ENCODE data around the gene CYP2U1.

The CYP2U1 gene

GRCh38 chr4:107977966-107978705, 46.8 kb downstream of the CYP2U1 start:
- Histone ChIP-seq H3K27me3 (ENCODE audit: control insufficient read depth in 1 of 2, insufficient read depth in 2 of 2, low read length in 2 of 2) (no peaks in the 10 kb centered on the region), H3K36me3 (ENCODE audit: control insufficient read depth in 1 of 2, insufficient read depth in 2 of 2, low read length in 2 of 2) (no peaks in the 10 kb centered on the region), H3K27ac (ENCODE audit: low read depth, low read length) (no peak overlapping the region), H3K9me3 (ENCODE audit: control insufficient read depth in 1 of 2, low read length in 2 of 2) (no peaks in the 10 kb centered on the region), H3K4me1 (ENCODE audit: control insufficient read depth in 1 of 2, insufficient read depth in 2 of 2, low read length in 2 of 2) (no peaks in the 10 kb centered on the region), H3K4me3 (ENCODE audit: low read depth in 1 of 2, low read length in 2 of 2) (no peak overlapping the region), H3K9ac (ENCODE audit: low read depth in 1 of 2, low read length in 2 of 2) (no peak overlapping the region)

- Histone ChIP-seq H3K27ac (ENCODE audit: low read depth, low read length) (no peak overlapping the region), H3K9me3 (ENCODE audit: control insufficient read depth in 1 of 2, low read length in 2 of 2) (no peaks in the 10 kb centered on the region), H3K4me1 (ENCODE audit: control insufficient read depth in 1 of 2, insufficient read depth in 2 of 2, low read length in 2 of 2) (no peaks in the 10 kb centered on the region), H3K9ac (ENCODE audit: low read depth in 1 of 2, low read length in 2 of 2) (no peak overlapping the region), H3K36me3 (ENCODE audit: control insufficient read depth in 1 of 2, insufficient read depth in 2 of 2, low read length in 2 of 2) (no peaks in the 10 kb centered on the region), H3K27me3 (ENCODE audit: control insufficient read depth in 1 of 2, insufficient read depth in 2 of 2, low read length in 2 of 2) (no peaks in the 10 kb centered on the region), H3K4me3 (ENCODE audit: low read depth in 1 of 2, low read length in 2 of 2) (no peak overlapping the region)
Measured at GRCh38 chr4:107978716-107979451, 47.5 kb downstream of the CYP2U1 start.

- H3K4me1 ChIP-seq (ENCODE audit: control insufficient read depth in 1 of 2, insufficient read depth in 2 of 2, low read length in 2 of 2) = peaks cover 17 to 35% of the 10 kb centered on the region in 2 donors
- H3K27me3 ChIP-seq (ENCODE audit: control insufficient read depth in 1 of 2, insufficient read depth in 2 of 2, low read length in 2 of 2) = no peaks in the 10 kb centered on the region
- peak overlapping the region; percentile 78 to 89 for H3K4me3 ChIP-seq (ENCODE audit: low read depth in 1 of 2, low read length in 2 of 2)
- H3K9ac ChIP-seq (ENCODE audit: low read depth in 1 of 2, low read length in 2 of 2) = peak overlapping the region in 1 of 2 donors; percentile 1
- no peak overlapping the region for H3K27ac ChIP-seq (ENCODE audit: low read depth, low read length)
- H3K36me3 ChIP-seq (ENCODE audit: control insufficient read depth in 1 of 2, insufficient read depth in 2 of 2, low read length in 2 of 2) = no peaks in the 10 kb centered on the region
- H3K9me3 ChIP-seq (ENCODE audit: control insufficient read depth in 1 of 2, low read length in 2 of 2) = no peaks in the 10 kb centered on the region
Measured at GRCh38 chr4:107987916-107988762, 56.8 kb downstream of the CYP2U1 start.

- Histone ChIP-seq H3K4me3 (ENCODE audit: low read depth in 1 of 2, low read length in 2 of 2) (peak overlapping the region; percentile 78 to 89), H3K4me1 (ENCODE audit: control insufficient read depth in 1 of 2, insufficient read depth in 2 of 2, low read length in 2 of 2) (peaks cover 23 to 40% of the 10 kb centered on the region in 2 donors), H3K36me3 (ENCODE audit: control insufficient read depth in 1 of 2, insufficient read depth in 2 of 2, low read length in 2 of 2) (no peaks in the 10 kb centered on the region), H3K9me3 (ENCODE audit: control insufficient read depth in 1 of 2, low read length in 2 of 2) (no peaks in the 10 kb centered on the region), H3K27me3 (ENCODE audit: control insufficient read depth in 1 of 2, insufficient read depth in 2 of 2, low read length in 2 of 2) (no peaks in the 10 kb centered on the region), H3K27ac (ENCODE audit: low read depth, low read length) (no peak overlapping the region), H3K9ac (ENCODE audit: low read depth in 1 of 2, low read length in 2 of 2) (peak overlapping the region; percentile 58 to 61)
Measured at GRCh38 chr4:107988763-107989035, 57.4 kb downstream of the CYP2U1 start.

GRCh38 chr4:107989162-107989536, 57.8 kb downstream of the CYP2U1 start:
- H3K36me3 ChIP-seq (ENCODE audit: control insufficient read depth in 1 of 2, insufficient read depth in 2 of 2, low read length in 2 of 2) = no peaks in the 10 kb centered on the region
- H3K4me1 ChIP-seq (ENCODE audit: control insufficient read depth in 1 of 2, insufficient read depth in 2 of 2, low read length in 2 of 2) = peaks cover 27 to 44% of the 10 kb centered on the region in 2 donors
- peak overlapping the region; percentile 78 to 89 for H3K4me3 ChIP-seq (ENCODE audit: low read depth in 1 of 2, low read length in 2 of 2)
- H3K9ac ChIP-seq (ENCODE audit: low read depth in 1 of 2, low read length in 2 of 2) = peak overlapping the region; percentile 58 to 61
- H3K9me3 ChIP-seq (ENCODE audit: control insufficient read depth in 1 of 2, low read length in 2 of 2) = no peaks in the 10 kb centered on the region
- peak overlapping the region; percentile 48 for H3K27ac ChIP-seq (ENCODE audit: low read depth, low read length)
- no peaks in the 10 kb centered on the region for H3K27me3 ChIP-seq (ENCODE audit: control insufficient read depth in 1 of 2, insufficient read depth in 2 of 2, low read length in 2 of 2)

- Histone ChIP-seq H3K27me3 (ENCODE audit: control insufficient read depth in 1 of 2, insufficient read depth in 2 of 2, low read length in 2 of 2) (no peaks in the 10 kb centered on the region), H3K27ac (ENCODE audit: low read depth, low read length) (peak within 1 kb of the TSS; percentile 80), H3K4me3 (ENCODE audit: low read depth in 1 of 2, low read length in 2 of 2) (peak within 1 kb of the TSS; percentile 78 to 89), H3K4me1 (ENCODE audit: control insufficient read depth in 1 of 2, insufficient read depth in 2 of 2, low read length in 2 of 2) (peaks cover 27 to 50% of the 10 kb centered on the region in 2 donors), H3K9ac (ENCODE audit: low read depth in 1 of 2, low read length in 2 of 2) (peak within 1 kb of the TSS; percentile 63 to 77), H3K36me3 (ENCODE audit: control insufficient read depth in 1 of 2, insufficient read depth in 2 of 2, low read length in 2 of 2) (no peaks in the 10 kb centered on the region), H3K9me3 (ENCODE audit: control insufficient read depth in 1 of 2, low read length in 2 of 2) (no peaks in the 10 kb centered on the region)
Measured at GRCh38 chr4:107989537-107990386, 58.4 kb downstream of the CYP2U1 start, which contains the start of gene HADH. HADH (plus strand) TSS chr4:107989889; CDS start chr4:107989933, 44 bp downstream.

GRCh38 chr4:107991945-107992630, 60.7 kb downstream of the CYP2U1 start:
- Histone ChIP-seq H3K27me3 (ENCODE audit: control insufficient read depth in 1 of 2, insufficient read depth in 2 of 2, low read length in 2 of 2) (no peaks in the 10 kb centered on the region), H3K9me3 (ENCODE audit: control insufficient read depth in 1 of 2, low read length in 2 of 2) (no peaks in the 10 kb centered on the region), H3K27ac (ENCODE audit: low read depth, low read length) (no peak overlapping the region), H3K4me3 (ENCODE audit: low read depth in 1 of 2, low read length in 2 of 2) (peak overlapping the region; percentile 78 to 89), H3K9ac (ENCODE audit: low read depth in 1 of 2, low read length in 2 of 2) (peak overlapping the region in 1 of 2 donors; percentile 35), H3K4me1 (ENCODE audit: control insufficient read depth in 1 of 2, insufficient read depth in 2 of 2, low read length in 2 of 2) (peaks cover 27 to 50% of the 10 kb centered on the region in 2 donors), H3K36me3 (ENCODE audit: control insufficient read depth in 1 of 2, insufficient read depth in 2 of 2, low read length in 2 of 2) (no peaks in the 10 kb centered on the region)

GRCh38 chr4:107993969-107994368, 62.6 kb downstream of the CYP2U1 start:
- Histone ChIP-seq H3K9me3 (ENCODE audit: control insufficient read depth in 1 of 2, low read length in 2 of 2) (no peaks in the 10 kb centered on the region), H3K9ac (ENCODE audit: low read depth in 1 of 2, low read length in 2 of 2) (no peak overlapping the region), H3K4me1 (ENCODE audit: control insufficient read depth in 1 of 2, insufficient read depth in 2 of 2, low read length in 2 of 2) (peaks cover 17 to 38% of the 10 kb centered on the region in 2 donors), H3K36me3 (ENCODE audit: control insufficient read depth in 1 of 2, insufficient read depth in 2 of 2, low read length in 2 of 2) (no peaks in the 10 kb centered on the region), H3K27ac (ENCODE audit: low read depth, low read length) (no peak overlapping the region), H3K27me3 (ENCODE audit: control insufficient read depth in 1 of 2, insufficient read depth in 2 of 2, low read length in 2 of 2) (no peaks in the 10 kb centered on the region), H3K4me3 (ENCODE audit: low read depth in 1 of 2, low read length in 2 of 2) (no peak overlapping the region)

- H3K27ac ChIP-seq (ENCODE audit: low read depth, low read length) = no peak overlapping the region
- H3K4me1 ChIP-seq (ENCODE audit: control insufficient read depth in 1 of 2, insufficient read depth in 2 of 2, low read length in 2 of 2) = peaks cover 13 to 34% of the 10 kb centered on the region in 2 donors
- H3K36me3 ChIP-seq (ENCODE audit: control insufficient read depth in 1 of 2, insufficient read depth in 2 of 2, low read length in 2 of 2) = no peaks in the 10 kb centered on the region
- no peaks in the 10 kb centered on the region for H3K27me3 ChIP-seq (ENCODE audit: control insufficient read depth in 1 of 2, insufficient read depth in 2 of 2, low read length in 2 of 2)
- no peak overlapping the region for H3K4me3 ChIP-seq (ENCODE audit: low read depth in 1 of 2, low read length in 2 of 2)
- no peak overlapping the region for H3K9ac ChIP-seq (ENCODE audit: low read depth in 1 of 2, low read length in 2 of 2)
- H3K9me3 ChIP-seq (ENCODE audit: control insufficient read depth in 1 of 2, low read length in 2 of 2) = no peaks in the 10 kb centered on the region
Measured at GRCh38 chr4:107994894-107995293, 63.5 kb downstream of the CYP2U1 start.
